ENCODE results near the gene ADGRG3.

GRCh38 chr16:57636184-57636583, 31.9 kb upstream of the ADGRG3 start:
- no peak for TF ChIP-seq CTCF (IDR thresholded peaks at IDR 0.05)
- TF ChIP-seq POLR2A (IDR thresholded peaks at IDR 0.05): no peak

Data from suprapubic skin (tissue), 3 donors.